ENCODE results near the gene PRELP. TPM values are rescaled to one million over a fixed set of nuclear protein-coding genes. Genes with fewer than 3 reads are reported as not detected.

PRELP gene
- total RNA-seq, 1 experiment from 2014 or later: not detected

DNA sequence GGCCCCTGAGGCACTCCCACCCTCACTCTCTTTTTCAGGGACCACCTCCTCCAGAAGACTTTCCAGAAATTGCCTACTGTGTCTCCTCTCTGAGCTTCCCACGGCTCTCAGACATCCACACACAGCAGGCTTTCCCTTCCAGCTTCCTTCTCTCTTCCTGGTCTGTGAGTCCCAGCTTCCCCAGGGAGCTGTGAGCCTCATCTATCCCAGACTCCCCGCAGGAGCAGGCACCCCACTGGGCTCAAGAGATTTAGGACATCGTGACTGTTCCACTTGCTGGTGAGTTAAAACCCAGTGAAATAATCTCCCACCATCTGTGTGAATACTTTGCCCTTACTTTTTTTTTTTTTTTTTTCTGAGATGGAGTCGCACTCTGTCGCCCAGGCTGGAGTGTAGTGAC lies 22.0 kb upstream of the PRELP start:
- DNase-seq (ENCODE audit: low read depth): no peak

DNA sequence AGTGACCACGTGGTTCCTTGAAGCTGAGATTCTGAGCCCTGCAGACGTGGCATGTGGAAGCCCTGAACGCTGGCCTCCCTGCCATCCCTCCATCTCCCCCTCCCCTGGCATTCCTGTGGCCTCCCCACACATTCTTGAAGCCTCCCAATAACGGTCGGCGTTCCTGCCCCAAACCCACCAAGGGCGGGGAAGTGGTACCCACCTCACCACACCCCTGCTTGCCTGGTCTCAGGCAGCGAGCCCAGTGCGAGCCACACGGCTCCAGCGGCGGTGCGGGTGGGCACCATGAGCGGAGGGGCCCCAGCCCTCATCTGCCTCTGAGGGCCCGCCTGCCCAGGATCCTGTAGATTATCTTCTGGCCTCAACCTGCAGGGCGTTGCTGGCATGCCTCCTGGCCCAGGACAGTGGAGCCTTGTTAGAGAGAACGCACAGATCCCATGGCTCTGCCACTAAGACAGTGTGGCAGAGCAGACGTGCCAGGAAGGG lies 20.6 kb upstream of the PRELP start:
- DNase-seq (ENCODE audit: low read depth): peak; percentile 70

GRCh38 chr1:203455706-203456105 lies 19.9 kb upstream of the PRELP start:
- DNase-seq (ENCODE audit: low read depth): no peak

- DNase-seq (ENCODE audit: low read depth): no peak
Measured at GRCh38 chr1:203456577-203456976, 19.0 kb upstream of the PRELP start.

DNA sequence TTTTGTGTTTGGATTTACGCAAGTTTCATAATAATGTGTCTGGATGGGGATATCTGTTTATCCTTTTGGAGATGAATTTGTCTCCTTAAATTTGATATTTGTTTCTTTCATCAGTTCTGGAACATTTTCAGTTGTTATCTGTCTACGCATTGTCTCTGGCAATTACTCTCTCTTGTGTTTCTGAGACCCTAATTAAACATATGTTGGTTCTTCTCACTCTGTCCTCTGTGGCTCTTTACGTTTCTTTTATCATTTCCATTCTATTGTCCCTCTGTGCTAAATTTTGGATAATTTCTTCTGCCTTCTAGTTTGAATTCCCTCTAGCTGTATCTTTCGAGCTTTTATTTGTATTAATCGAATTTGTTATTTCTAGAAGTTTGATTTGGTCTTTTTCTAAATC lies 17.5 kb upstream of the PRELP start:
- DNase-seq (ENCODE audit: low read depth): no peak

- DNase-seq (ENCODE audit: low read depth): no peak
Measured at GRCh38 chr1:203459671-203460201, 15.9 kb upstream of the PRELP start.

DNA sequence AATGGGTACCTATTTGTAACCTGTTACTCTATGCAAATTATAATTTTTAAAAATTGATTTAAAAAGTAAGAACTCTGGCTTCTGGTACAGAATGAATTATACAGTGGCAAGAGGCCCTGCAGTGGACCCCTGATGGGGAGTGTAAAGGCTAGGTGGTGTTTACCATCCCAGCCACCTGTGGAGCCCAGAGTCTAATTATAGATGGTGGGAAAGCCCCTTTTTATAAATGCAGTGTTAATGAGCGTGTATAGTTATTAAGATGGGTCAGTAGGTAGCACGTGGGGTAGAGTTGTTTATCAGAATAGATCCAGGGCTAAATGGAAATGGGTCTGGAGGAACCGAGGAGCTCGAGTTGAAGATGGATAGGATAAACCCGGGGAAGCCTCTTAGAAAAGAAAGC lies 13.9 kb upstream of the PRELP start:
- no peak for DNase-seq (ENCODE audit: low read depth)

- DNase-seq (ENCODE audit: low read depth): no peak
Measured at GRCh38 chr1:203462143-203462542, 13.5 kb upstream of the PRELP start.

DNA sequence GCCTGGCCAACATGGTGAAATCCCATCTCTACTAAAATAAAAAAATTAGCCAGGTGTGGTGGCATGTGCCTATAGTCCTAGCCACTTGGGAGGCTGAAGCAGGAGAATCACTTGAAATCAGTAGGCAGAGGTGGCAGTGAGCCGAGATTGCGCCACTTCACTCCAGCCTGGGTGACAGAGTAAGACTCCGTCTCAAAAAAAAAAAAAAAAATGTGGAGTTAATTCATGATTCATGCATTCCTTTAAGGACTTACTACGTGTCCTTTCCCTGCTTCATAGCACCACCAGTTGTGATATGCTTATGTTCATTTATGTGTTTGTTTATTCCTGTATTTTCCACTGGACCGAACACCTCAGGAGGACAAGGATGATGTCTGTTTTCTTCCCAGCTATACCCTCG lies 12.7 kb upstream of the PRELP start:
- DNase-seq (ENCODE audit: low read depth): peak; percentile 49

DNA sequence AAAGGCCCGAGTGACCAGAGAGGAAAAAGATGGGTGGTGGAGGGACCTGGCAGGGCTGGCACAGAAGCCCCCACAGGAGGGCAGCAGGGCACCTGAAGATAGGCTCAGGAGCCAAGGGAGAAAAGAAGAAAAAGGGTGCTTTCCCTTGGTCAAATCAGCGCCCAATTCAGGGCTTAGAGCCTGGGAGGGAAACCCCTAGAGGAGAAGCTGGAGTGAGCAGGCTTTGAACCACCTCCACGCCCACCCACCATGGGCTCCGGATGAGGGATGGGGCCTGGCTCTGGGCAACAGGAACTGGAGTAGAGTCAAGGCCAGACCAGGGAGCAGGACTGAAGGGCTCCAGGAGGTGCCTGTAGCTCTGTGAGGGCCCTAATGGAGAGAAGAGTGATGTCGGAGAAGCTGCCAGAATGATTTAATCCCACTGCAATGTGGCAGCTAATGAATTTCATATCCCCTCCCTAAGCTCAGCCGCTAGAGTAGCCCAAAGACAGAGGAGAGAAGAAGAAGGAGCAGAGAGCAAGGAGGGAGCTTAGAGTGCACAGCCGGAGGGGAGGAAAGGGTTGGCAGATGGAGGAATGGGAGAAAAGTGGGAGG lies 12.0 kb upstream of the PRELP start:
- peak; percentile 30 for DNase-seq (ENCODE audit: low read depth)

DNA sequence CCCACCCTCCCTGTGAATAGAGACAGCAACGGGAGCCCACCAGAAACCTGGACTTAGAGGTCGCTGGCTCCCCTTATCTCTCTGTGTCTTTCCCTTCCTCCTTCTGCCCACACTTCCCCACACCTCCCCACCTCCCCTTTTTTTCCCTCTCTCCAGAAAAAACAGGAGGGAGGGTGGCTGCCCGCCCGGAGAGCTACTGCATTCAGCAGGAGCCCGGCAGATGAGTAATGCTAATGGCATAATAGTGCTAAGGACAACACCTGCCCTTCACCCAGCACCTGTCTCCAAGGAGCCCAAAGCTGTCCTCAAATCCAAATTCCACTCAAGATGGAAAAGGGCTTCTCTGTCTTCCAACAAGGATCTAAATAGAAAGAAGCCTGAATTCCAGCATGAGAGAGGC lies 11.4 kb upstream of the PRELP start:
- DNase-seq (ENCODE audit: low read depth): no peak

DNA sequence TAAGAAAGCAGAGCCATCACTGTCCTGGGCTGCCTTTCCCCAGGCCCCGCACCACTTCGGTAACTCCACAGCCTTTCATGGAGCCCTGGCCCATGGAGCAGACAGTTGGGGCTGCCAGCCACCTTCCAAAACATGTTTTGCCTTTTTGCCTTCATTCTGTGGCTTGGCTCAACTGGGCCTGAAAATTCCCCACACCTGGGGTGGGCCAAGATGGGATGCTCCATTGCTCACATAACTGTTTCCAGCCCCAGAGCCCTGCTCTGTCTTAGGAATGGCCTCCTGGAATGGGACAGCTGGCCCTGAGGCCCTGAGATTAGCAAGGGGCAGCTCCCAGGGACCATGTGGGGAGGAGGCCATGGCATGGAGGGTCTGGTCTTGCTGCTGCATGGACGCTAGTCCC lies 10.9 kb upstream of the PRELP start:
- no peak for DNase-seq (ENCODE audit: low read depth)

DNA sequence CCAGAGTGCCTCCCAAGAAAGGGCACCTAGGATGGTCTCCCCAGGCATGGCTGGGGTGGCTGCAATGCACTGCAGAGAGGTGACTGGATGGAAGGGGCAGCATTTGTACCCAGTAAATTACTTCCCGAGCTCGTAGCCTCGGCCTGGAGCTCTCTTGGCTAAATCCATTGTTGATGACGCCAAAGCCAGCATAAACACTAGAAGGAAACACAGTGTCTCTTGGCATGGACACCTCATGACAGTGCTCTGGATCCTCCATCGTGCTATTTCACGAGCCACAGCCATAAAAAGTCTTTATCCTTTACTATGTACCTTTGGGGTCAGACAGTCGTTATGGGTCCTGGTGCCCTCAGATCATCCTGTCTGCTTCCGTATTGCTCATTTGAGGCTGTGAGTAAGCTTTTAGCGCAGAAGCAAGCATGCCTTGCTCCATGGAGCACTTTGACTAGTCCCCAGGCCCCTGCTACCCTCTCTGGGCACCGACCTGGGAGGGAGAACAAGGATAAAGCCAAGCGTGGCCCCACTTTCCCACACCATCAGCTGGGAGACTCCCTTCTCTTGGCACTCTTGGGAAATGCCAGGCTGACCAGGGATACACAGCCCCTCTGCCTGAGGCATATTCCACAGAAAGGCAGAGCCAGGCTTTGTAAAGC lies 10.3 kb upstream of the PRELP start:
- no peak for DNase-seq (ENCODE audit: low read depth)

GRCh38 chr1:203465948-203466347 lies 9.7 kb upstream of the PRELP start:
- no peak for DNase-seq (ENCODE audit: low read depth)

DNA sequence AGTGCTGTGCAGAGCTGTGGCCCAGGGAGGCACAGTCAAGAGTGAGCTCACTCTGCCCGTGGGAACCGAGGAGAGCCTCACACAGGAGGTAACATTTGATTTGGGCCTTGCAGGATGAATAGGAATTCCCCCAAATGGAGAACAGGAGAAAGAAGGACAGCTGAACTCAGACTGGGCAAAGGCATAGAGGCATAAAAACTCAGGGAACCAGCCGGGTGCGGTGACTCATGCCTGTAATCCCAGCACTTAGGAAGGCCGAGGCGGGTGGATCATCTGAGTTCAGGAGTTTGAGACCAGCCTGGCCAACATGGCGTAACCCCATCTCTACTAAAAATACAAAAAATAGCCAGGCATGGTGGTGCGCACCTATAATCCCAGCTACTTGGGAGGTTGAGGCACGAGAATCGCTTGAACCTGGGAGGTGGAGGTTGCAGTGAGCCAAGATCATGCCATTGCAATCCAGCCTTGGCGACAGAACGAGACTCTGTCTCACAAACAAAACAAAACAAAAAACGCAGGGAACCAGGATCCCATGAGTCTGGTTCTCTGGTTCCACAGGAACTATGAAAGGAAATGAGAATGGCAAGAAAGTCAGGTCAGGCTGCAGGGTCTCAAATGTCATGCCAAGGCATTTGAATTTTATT lies 8.6 kb upstream of the PRELP start:
- DNase-seq (ENCODE audit: low read depth): peak; percentile 68

- no peak for DNase-seq (ENCODE audit: low read depth)
Measured at GRCh38 chr1:203467550-203467921, 8.1 kb upstream of the PRELP start.

- DNase-seq (ENCODE audit: low read depth): no peak
Measured at GRCh38 chr1:203468326-203468725, 7.3 kb upstream of the PRELP start.

- DNase-seq (ENCODE audit: low read depth): no peak
Measured at GRCh38 chr1:203470240-203470639, 5.4 kb upstream of the PRELP start.

GRCh38 chr1:203471841-203472240 lies 3.8 kb upstream of the PRELP start:
- DNase-seq (ENCODE audit: low read depth): no peak

GRCh38 chr1:203473281-203473680 lies 2.3 kb upstream of the PRELP start:
- DNase-seq (ENCODE audit: low read depth): no peak

DNA sequence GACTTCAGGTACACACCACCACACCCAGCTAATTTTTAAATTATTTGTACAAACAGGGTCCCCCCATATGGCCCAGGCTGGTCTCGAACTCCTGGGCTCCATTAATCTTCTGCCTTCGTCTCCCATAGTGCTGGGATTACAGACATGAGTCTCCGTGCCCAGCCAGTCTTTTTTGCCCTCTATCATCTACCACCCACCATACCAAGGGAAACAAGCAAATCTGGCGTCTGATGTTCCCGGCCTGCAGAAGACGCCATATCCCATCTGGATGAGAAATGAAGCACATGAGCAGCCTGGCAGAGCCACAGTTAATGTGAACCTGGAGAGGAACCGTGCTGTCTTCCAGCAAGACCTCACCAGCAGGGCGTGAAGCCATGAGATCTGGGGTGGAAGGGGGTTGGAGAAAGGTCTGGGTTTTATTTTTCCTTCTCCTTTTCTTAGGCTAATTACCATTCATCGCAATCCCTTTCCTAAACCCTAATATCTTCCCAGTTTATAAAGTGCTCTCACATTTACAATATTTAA lies 1.8 kb upstream of the PRELP start:
- DNase-seq (ENCODE audit: low read depth): no peak

- no peak for DNase-seq (ENCODE audit: low read depth)
Measured at GRCh38 chr1:203476216-203476814, 709 bp downstream of the PRELP start.
